ENCODE measurements around the gene ZBED3. TPM values are rescaled to one million over a fixed set of nuclear protein-coding genes. Genes with fewer than 3 reads are reported as not detected.

ZBED3 gene
- total RNA-seq, 1 experiment from 2014 or later, result 9.4 TPM

DNA sequence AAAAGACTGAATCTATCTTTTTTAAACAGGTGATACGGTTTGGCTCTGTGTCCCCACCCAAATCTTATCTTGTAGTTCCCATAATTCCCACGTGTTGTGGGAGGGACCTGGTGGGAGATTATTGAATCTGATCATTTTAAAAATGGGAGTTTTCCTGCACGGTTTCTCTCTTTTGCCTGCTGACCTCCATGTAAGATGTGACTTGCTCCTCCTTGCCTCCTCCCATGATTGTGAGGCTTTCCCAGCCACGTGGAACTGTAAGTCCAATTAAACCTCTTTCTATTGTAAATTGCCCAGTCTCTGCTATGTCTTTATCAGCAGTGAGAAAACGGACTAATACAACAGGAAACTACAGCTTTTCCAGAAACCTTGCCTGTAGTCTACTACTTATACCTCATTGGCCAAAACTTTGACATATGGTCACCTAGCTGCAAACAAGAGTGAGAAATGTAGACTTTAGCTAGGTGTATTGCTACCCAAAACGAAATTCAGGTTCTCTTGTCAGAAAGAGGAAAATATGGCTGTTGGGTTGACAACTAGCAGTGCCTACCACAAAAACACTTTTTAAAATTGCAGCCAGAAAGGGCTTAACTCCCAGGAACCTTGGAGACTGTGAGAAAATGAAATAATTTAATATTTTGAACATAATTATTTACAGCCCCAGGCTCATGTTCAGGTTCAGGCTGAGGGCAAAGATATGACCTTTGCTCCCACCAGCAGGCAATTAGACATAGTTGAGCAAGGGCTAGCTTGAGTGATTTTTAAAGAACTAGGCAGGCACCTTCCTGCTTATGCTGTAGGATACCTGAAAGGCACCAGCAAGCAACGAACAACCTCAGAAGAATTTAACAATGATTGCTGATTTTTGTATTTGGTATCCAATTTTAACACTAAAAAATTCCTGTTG is 64.3 kb downstream of the ZBED3 start:
- H3K27ac ChIP-seq (ENCODE audit: low read length), result no peak overlapping the region
- H2AFZ ChIP-seq (ENCODE audit: low read length), result no peak overlapping the region
- no peak overlapping the region for H3K4me3 ChIP-seq (ENCODE audit: low read length)
- no peaks in the 10 kb centered on the region for H3K4me1 ChIP-seq (ENCODE audit: low read length)
- H3K9ac ChIP-seq (ENCODE audit: low read length), result no peak overlapping the region
- H3K9me3 ChIP-seq (ENCODE audit: low read length), result no peaks in the 10 kb centered on the region
- no peaks in the 10 kb centered on the region for H3K36me3 ChIP-seq (ENCODE audit: insufficient read depth, low read length)
- DNase-seq, result no peak
- no peaks in the 10 kb centered on the region for H3K79me2 ChIP-seq (ENCODE audit: low read length)
- H4K20me1 ChIP-seq (ENCODE audit: insufficient read depth, low read depth, low read length), result no peaks in the 10 kb centered on the region
- no peak overlapping the region for H3K4me2 ChIP-seq (ENCODE audit: low read depth, low read length, poor library complexity, severe bottlenecking)
- H3K9me2 ChIP-seq (replicated peaks; ENCODE audit: insufficient read depth, low read length), result no peaks in the 10 kb centered on the region; the same call in 1 of the 2 replicates
- H3K27me3 ChIP-seq (ENCODE audit: low read length), result no peaks in the 10 kb centered on the region

Small RNA genes lying within 50 kb of the gene (small RNA-seq; reads per million reads assigned to genes)
- 86.0 reads per million, percentile 99 among the genes with 10 or more reads in this experiment for gene SNORA47

Other genes with a start within 250 kb of the ZBED3 start
- gene S100Z, start 237.3 kb downstream of the ZBED3 start, total RNA-seq (2014; rRNA removed; shearing (Covaris generic); ENCODE audit: low replicate concordance), result 20.4 and 22.4 TPM in 2 replicates
- gene CRHBP, start 134.2 kb downstream of the ZBED3 start, total RNA-seq (2014; rRNA removed; shearing (Covaris generic); ENCODE audit: low replicate concordance), result 13.6 and 27.8 TPM in 2 replicates
- 25.9 and 31.1 TPM in 2 replicates for gene AGGF1, start 56.9 kb downstream of the ZBED3 start, total RNA-seq (2014; rRNA removed; shearing (Covaris generic); ENCODE audit: low replicate concordance)
- 0.04 and 0.15 TPM in 2 replicates for gene PDE8B, start 123.4 kb upstream of the ZBED3 start, total RNA-seq (2014; rRNA removed; shearing (Covaris generic); ENCODE audit: low replicate concordance)